GM12878 (cell line): Measurements from ENCODE around the gene SBNO2. TPM values are rescaled to one million over a fixed set of nuclear protein-coding genes. Genes with fewer than 3 reads are reported as not detected.
A peak's percentile ranks its signal among the peaks of the same experiment; 100 is the strongest.

ENCODE experiments used
- ATAC-seq: fragments of 200-7000 bp; cut with Tn5 transposase; 3 replicates; pipeline ENCODE4 v1.9.1; 2020; ENCODE audit warnings: mild to moderate bottlenecking, moderate library complexity
- BruUV-seq: library from RNA; stranded (reverse); fragments of 400-500 nt; replicated peaks from 2 replicates; lab custom pipeline; 2021; lab: Mats Ljungman, UMichigan
- CTCF ChIA-PET: fragments of 300-600 bp; sonication (Branson Sonifier 250); formaldehyde crosslinking; extraction: SDS; loops from one replicate; lab custom pipeline; 2021; ENCODE audit warnings: inconsistent platforms; lab: Yijun Ruan, JAX
- POLR2A ChIA-PET: fragments of 350-600 bp; formaldehyde crosslinking; extraction: SDS; loops from one replicate; lab custom pipeline; 2021; ENCODE audit warnings: inconsistent platforms; lab: Charles Lee
- RAD21 ChIA-PET: fragments of 300-600 bp; sonication (Branson Sonifier 250); formaldehyde crosslinking; loops from one replicate; lab custom pipeline; 2023; ENCODE audit warnings: antibody characterized with exemption; ENCODE audit not compliant: unreplicated experiment; lab: Charles Lee
- SMC1A ChIA-PET: fragments of 300-600 bp; sonication (Branson Sonifier 250); formaldehyde crosslinking; loops from one replicate; lab custom pipeline; 2023; ENCODE audit not compliant: unreplicated experiment, uncharacterized antibody; lab: Charles Lee
- DNase-seq: peaks from one replicate; pipeline ENCODE4 v3.0.0-alpha.2; 2011; ENCODE audit warnings: low read depth, low spot score
- FAIRE-seq: peaks from 3 replicates; lab custom pipeline; 2011; peaks lifted over from hg19 to GRCh38; lab: Jason Lieb, UNC
- H2AFZ ChIP-seq: 2 replicates; pipeline ENCODE4 v1.6.0; 2011; ENCODE audit warnings: low read depth, low read length, control low read depth; ENCODE audit not compliant: control insufficient read depth
- H3K27ac ChIP-seq: 2 replicates; pipeline ENCODE4 v1.5.1; 2011; ENCODE audit warnings: control low read depth; ENCODE audit not compliant: control insufficient read depth, insufficient read depth
- H3K27me3 ChIP-seq, 2 experiments: replicated peaks in 1 of 2; 2 replicates each; pipeline versions ENCODE4 v1.6.0 to v1.6.1; 2011; ENCODE audit warnings: low read length in 1 of 2; ENCODE audit not compliant: control insufficient read depth in 2 of 2, insufficient read depth in 2 of 2
- H3K36me3 ChIP-seq, 2 experiments: 2 replicates each; pipeline ENCODE4 v1.5.1; 2011; ENCODE audit warnings: low read length in 1 of 2; ENCODE audit not compliant: control insufficient read depth in 2 of 2, insufficient read depth in 2 of 2
- H3K4me1 ChIP-seq: 2 replicates; pipeline ENCODE4 v1.6.1; 2011; ENCODE audit warnings: mild to moderate bottlenecking, low read length, moderate library complexity, mixed read lengths; ENCODE audit not compliant: control insufficient read depth, insufficient read depth
- H3K4me2 ChIP-seq: 2 replicates; pipeline ENCODE4 v1.6.0; 2011; ENCODE audit warnings: control low read depth; ENCODE audit not compliant: control insufficient read depth, insufficient read depth
- H3K4me3 ChIP-seq: fragments of 200-600 bp; sonication (generic); 2 replicates; pipeline ENCODE4 v1.5.1; 2016
- H3K79me2 ChIP-seq: 2 replicates; pipeline ENCODE4 v1.6.0; 2011; ENCODE audit warnings: low read length; ENCODE audit not compliant: control insufficient read depth, insufficient read depth
- H3K9ac ChIP-seq: 2 replicates; pipeline ENCODE4 v1.8.0; 2011; ENCODE audit warnings: low read length, control low read depth, mixed read lengths; ENCODE audit not compliant: control insufficient read depth, insufficient read depth
- H3K9me3 ChIP-seq: replicated peaks from 3 replicates; pipeline ENCODE4 v1.5.1; 2011; ENCODE audit warnings: mild to moderate bottlenecking, low read length; ENCODE audit not compliant: control insufficient read depth, insufficient read depth
- H4K20me1 ChIP-seq: 2 replicates; pipeline ENCODE4 v1.6.0; 2011; ENCODE audit not compliant: control insufficient read depth, insufficient read depth
- CBX5 ChIP-seq: sonication (generic); IDR thresholded peaks from 2 replicates; pipeline ENCODE4 v1.6.1; 2016; ENCODE audit warnings: low read depth, moderate library complexity, mild to moderate bottlenecking, inconsistent platforms
- MTA2 ChIP-seq: fragments of 450-650 bp; IDR thresholded peaks from 2 replicates; pipeline ENCODE4 v1.6.1; 2016; ENCODE audit warnings: low read depth, mild to moderate bottlenecking, moderate library complexity
- POLR2A ChIP-seq: IDR thresholded peaks from 2 replicates; pipeline ENCODE4 v1.6.1; 2011; ENCODE audit warnings: low read depth, mild to moderate bottlenecking, low read length
- SPI1 ChIP-seq: IDR thresholded peaks from 2 replicates; pipeline ENCODE4 v1.6.1; 2011; ENCODE audit warnings: low read depth, mild to moderate bottlenecking, low read length, moderate library complexity, borderline replicate concordance; ENCODE audit not compliant: insufficient read depth
- TCF12 ChIP-seq: IDR thresholded peaks from 2 replicates; pipeline ENCODE4 v1.6.1; 2011; ENCODE audit warnings: low read depth, mild to moderate bottlenecking, low read length
- ZNF24 ChIP-seq: fragments of 450-650 bp; IDR thresholded peaks from 2 replicates; pipeline ENCODE4 v1.6.1; 2017; ENCODE audit warnings: antibody characterized with exemption, mild to moderate bottlenecking
- WGBS: methylation state at CpG from one replicate; pipeline ENCODE4 v1.1.6; 2016; ENCODE audit warnings: low lambda C conversion rate; ENCODE audit not compliant: insufficient replicate concordance, insufficient coverage; ENCODE audit errors: missing lambda C conversion rate; 5-methylcytosine and 5-hydroxymethylcytosine counted together
- in situ Hi-C: fragments of 300-500 bp; cut with MboI; formaldehyde crosslinking; loops from 9 replicates; pipeline ENCODE4 v1.14.3; 2018; ENCODE audit warnings: mixed read lengths
- intact Hi-C: fragments of 100-400 bp; cut with micrococcal nuclease; formaldehyde crosslinking; loops from one replicate; pipeline ENCODE4 v1.14.2; 2022; ENCODE audit not compliant: unreplicated experiment
- polyA plus RNA-seq, 11 experiments: library from polyadenylated mRNA; depleted of rRNA in 4 of 11; unstranded in 6 of 11; stranded (reverse) in 5 of 11; fragments of >200 nt; fragmentation: Nextera tagmentation in 4 of 11; fragmentation: Illumina TruSeq in 1 of 11; extraction: Ambion mirVana in 4 of 11; extraction: Trizol in 1 of 11; gene quantifications; 1 replicate in 1 of 11; 2 replicates in 10 of 11; pipeline versions ENCODE4 v1.2.1 to v1.2.3, GENCODE V29; 2011 to 2016; ENCODE audit warnings: inconsistent platforms in 2 of 11, missing spikeins in 2 of 11, low read depth in 1 of 11
- total RNA-seq, 4 experiments: library from RNA; depleted of rRNA in 3 of 4; stranded (reverse); fragments of >200 nt in 3 of 4; fragmentation: Illumina TruSeq in 1 of 4; extraction: Trizol in 1 of 4; gene quantifications; 2 replicates each; pipeline versions ENCODE4 v1.2.1 to v1.2.3, GENCODE V29; 2013 to 2021
- TF ChIP-seq, protein P1 (sequence below): IDR thresholded peaks from 2 replicates; pipeline ENCODE4 v1.6.1; 2011; ENCODE audit warnings: borderline replicate concordance, low read depth, mild to moderate bottlenecking, moderate library complexity, low read length; ENCODE audit not compliant: insufficient read depth, poor library complexity, severe bottlenecking

The SBNO2 gene
- total and polyA plus RNA-seq, 10 of the 15 experiments (the other 5 are each of a cell fraction or from before 2014, with no cell fraction given): 0.08 to 44.6 (median 5.4) TPM

DNA sequence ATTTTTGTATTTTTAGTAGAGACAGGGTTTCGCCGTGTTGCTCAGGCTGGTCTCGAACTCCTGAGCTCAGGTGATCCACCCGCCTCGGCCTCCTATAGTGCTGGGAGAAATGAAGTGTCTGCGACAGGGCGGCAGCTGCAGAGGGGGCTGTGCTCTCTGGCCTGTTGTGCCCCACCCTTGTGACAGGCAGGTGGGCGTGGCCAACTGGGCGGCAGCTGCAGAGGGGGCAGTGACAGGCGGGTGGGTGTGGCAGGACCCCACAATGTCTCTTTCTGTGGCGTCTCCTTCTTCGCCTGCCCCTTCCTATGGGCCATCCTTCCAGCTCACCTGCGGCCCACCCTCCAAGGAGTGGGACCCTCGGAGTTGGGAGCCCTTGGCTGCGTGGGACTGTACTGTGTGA, 43.3 kb upstream of the SBNO2 start:
- H3K4me3 ChIP-seq: no peak overlapping the region
- H3K79me2 ChIP-seq: peaks cover 36% of the 10 kb centered on the region
- in situ Hi-C loops: no loop called here

DNA sequence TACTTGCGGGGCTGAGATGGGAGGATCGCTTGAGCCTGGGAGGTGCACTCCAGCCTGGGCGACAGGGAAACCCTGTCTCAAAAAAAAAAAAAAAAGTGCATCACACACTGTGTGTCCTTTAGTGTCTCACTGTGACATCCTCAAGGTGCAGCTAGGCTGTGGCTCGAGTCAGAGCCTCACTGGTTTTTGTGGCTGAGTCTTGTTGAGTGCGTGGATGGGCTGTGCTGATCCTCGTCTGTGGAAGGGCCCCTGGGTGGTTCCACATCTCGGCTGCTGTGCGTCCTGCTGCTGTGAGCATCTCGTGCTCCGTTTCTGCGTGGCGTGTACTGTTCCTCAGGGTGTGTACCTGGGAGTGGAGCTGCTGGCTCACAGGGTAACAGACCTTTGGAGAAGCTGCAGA, 42.7 kb upstream of the SBNO2 start:
- ChIA-PET CTCF (no interaction called here), RAD21 (no interaction called here), SMC1A (interaction anchor here (0.6 to 0.8 kb wide), 2 partner anchors 22 to 484 kb away, joined by 3 to 4 read pairs; no protein-coding TSS in a partner anchor), POLR2A (no interaction called here)
- Histone ChIP-seq H4K20me1 (no peaks in the 10 kb centered on the region; the same call in 1 of the 2 replicates), H3K79me2 (peaks cover 42% of the 10 kb centered on the region), H3K9ac (no peak overlapping the region), H3K9me3 (no peaks in the 10 kb centered on the region), H3K27me3 (no peaks in the 10 kb centered on the region), H2AFZ (no peak overlapping the region), H3K4me1 (peaks cover 14% of the 10 kb centered on the region), H3K4me2 (no peak overlapping the region), H3K4me3 (no peak overlapping the region), H3K36me3 (peaks cover 7 to 21% of the 10 kb centered on the region in 2 experiments; a peak in 3 of 4 replicates), H3K27ac (no peak overlapping the region)
- DNase-seq (no peak), ATAC-seq (no peak), FAIRE-seq (no peak)
- intact Hi-C loops (no loop called here), in situ Hi-C loops (no loop called here)
- WGBS: 85% methylated on average over 12 of the region's 12 CpGs
- BruUV-seq: no TSS peak
- peak; percentile 32; the same call in 1 of the 2 replicates for TF ChIP-seq POLR2A
- no peak for TF ChIP-seq SPI1

More for the DNA sequence above, 43.3 kb upstream of the SBNO2 start:
- POLR2A ChIA-PET: no interaction called here
- DNase-seq (no peak), FAIRE-seq (no peak), ATAC-seq (no peak)
- Histone ChIP-seq H4K20me1 (no peaks in the 10 kb centered on the region; the same call in 1 of the 2 replicates), H3K9ac (no peak overlapping the region), H3K27me3 (no peaks in the 10 kb centered on the region), H3K27ac (no peak overlapping the region), H3K36me3 (peaks cover 7 to 23% of the 10 kb centered on the region in 2 experiments; a peak in 3 of 4 replicates), H3K9me3 (no peaks in the 10 kb centered on the region), H2AFZ (no peak overlapping the region), H3K4me2 (no peak overlapping the region), H3K4me1 (peaks cover 14% of the 10 kb centered on the region)
- intact Hi-C loops: no loop called here
- RAD21 ChIA-PET: interaction anchor here (1.7 kb wide), 1 partner anchor 104 kb away, joined by 3 read pairs; no protein-coding TSS in a partner anchor
- no peak for TF ChIP-seq CBX5
- TF ChIP-seq, protein P1, sequence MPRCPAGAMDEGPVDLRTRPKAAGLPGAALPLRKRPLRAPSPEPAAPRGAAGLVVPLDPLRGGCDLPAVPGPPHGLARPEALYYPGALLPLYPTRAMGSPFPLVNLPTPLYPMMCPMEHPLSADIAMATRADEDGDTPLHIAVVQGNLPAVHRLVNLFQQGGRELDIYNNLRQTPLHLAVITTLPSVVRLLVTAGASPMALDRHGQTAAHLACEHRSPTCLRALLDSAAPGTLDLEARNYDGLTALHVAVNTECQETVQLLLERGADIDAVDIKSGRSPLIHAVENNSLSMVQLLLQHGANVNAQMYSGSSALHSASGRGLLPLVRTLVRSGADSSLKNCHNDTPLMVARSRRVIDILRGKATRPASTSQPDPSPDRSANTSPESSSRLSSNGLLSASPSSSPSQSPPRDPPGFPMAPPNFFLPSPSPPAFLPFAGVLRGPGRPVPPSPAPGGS: no peak
- TF ChIP-seq TCF12: no peak
- TF ChIP-seq MTA2: no peak
- TF ChIP-seq ZNF24: no peak
- 89% methylated on average over 15 of the region's 15 CpGs for WGBS
- SMC1A ChIA-PET: interaction anchor here (0.6 to 0.8 kb wide), 2 partner anchors 23 to 485 kb away, joined by 3 to 4 read pairs; no protein-coding TSS in a partner anchor
- BruUV-seq: no TSS peak
- CTCF ChIA-PET: interaction anchor here (0.9 kb wide), 1 partner anchor 56 kb away, joined by 6 read pairs; no protein-coding TSS in a partner anchor
